ENCODE data around the gene VPS8. TPM values are rescaled to one million over a fixed set of nuclear protein-coding genes. Genes with fewer than 3 reads are reported as not detected.

VPS8 gene
- total and polyA plus RNA-seq, 9 of the 15 experiments (the other 6 are each of a cell fraction or from before 2014, with no cell fraction given) = 7.2 to 41.0 (median 28.3) TPM

DNA sequence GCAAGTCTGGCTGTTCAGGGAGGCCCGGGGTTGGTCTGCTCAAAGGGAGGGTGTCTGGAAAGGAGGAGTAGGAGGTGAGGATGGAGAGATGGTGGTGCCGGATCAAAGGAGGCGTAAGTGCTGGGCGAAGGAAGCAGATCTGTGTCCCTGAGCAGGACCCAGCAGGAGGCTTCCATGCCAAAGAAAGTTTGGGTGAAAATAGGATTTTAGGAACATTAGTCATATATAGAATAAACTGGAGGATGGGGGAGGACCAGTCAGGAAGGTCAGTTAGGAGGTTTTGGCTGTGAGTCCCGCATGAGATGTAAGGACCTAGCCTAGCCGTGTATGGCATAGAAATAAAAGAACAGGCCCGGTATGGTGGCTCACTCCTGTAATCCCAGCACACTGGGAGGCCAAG, 28.6 kb upstream of the VPS8 start (continued):
- TF ChIP-seq, protein P1, sequence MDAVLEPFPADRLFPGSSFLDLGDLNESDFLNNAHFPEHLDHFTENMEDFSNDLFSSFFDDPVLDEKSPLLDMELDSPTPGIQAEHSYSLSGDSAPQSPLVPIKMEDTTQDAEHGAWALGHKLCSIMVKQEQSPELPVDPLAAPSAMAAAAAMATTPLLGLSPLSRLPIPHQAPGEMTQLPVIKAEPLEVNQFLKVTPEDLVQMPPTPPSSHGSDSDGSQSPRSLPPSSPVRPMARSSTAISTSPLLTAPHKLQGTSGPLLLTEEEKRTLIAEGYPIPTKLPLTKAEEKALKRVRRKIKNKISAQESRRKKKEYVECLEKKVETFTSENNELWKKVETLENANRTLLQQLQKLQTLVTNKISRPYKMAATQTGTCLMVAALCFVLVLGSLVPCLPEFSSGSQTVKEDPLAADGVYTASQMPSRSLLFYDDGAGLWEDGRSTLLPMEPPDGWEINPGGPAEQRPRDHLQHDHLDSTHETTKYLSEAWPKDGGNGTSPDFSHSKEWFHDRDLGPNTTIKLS (IDR thresholded peaks at IDR 0.05; ENCODE audit: borderline replicate concordance, low read depth) = no peak
- TF ChIP-seq, protein P2, sequence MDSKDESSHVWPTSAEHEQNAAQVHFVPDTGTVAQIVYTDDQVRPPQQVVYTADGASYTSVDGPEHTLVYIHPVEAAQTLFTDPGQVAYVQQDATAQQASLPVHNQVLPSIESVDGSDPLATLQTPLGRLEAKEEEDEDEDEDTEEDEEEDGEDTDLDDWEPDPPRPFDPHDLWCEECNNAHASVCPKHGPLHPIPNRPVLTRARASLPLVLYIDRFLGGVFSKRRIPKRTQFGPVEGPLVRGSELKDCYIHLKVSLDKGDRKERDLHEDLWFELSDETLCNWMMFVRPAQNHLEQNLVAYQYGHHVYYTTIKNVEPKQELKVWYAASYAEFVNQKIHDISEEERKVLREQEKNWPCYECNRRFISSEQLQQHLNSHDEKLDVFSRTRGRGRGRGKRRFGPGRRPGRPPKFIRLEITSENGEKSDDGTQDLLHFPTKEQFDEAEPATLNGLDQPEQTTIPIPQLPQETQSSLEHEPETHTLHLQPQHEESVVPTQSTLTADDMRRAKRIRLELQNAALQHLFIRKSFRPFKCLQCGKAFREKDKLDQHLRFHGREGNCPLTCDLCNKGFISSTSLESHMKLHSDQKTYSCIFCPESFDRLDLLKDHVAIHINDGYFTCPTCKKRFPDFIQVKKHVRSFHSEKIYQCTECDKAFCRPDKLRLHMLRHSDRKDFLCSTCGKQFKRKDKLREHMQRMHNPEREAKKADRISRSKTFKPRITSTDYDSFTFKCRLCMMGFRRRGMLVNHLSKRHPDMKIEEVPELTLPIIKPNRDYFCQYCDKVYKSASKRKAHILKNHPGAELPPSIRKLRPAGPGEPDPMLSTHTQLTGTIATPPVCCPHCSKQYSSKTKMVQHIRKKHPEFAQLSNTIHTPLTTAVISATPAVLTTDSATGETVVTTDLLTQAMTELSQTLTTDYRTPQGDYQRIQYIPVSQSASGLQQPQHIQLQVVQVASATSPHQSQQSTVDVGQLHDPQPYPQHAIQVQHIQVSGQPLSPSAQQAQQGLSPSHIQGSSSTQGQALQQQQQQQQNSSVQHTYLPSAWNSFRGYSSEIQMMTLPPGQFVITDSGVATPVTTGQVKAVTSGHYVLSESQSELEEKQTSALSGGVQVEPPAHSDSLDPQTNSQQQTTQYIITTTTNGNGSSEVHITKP (IDR thresholded peaks at IDR 0.05; ENCODE audit: partially characterized antibody) = no peak
- TF ChIP-seq IFI16 (CRISPR knock-in tag; IDR thresholded peaks at IDR 0.05) = no peak
- TF ChIP-seq ZNF766 (CRISPR knock-in tag; conservative IDR thresholded peaks at IDR 0.05) = no peak

All from K562 (cell line).